GM21528 (cell line): ENCODE results near the gene ZDHHC7.

ENCODE experiments used
- ATAC-seq: cut with Tn5 transposase; IDR thresholded peaks from one replicate; pipeline ENCODE4 v1.9.1; 2021; ENCODE audit warnings: mild to moderate bottlenecking, moderate library complexity; ENCODE audit not compliant: unreplicated experiment, low FRiP score

The ZDHHC7 gene

DNA sequence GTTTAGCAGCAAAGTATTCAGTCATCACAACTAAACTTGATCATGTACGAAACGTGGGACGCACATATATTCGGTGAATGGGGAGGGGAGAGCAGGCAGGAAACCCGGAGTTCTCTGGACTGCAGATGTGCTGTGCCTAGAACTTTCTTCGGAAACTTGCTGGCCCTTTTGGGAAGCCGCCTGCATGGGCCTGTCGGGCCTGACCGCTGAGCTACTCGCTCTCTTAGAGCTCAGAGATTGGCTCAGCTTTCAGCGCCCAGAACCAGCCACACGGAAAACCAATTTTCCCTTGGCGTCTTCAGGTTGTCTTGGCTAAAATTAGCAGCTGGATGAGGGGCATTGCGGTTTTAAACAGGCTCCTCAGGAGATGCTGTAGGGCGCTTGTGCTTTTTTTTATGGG, 38.1 kb downstream of the ZDHHC7 start:
- no peak for ATAC-seq

DNA sequence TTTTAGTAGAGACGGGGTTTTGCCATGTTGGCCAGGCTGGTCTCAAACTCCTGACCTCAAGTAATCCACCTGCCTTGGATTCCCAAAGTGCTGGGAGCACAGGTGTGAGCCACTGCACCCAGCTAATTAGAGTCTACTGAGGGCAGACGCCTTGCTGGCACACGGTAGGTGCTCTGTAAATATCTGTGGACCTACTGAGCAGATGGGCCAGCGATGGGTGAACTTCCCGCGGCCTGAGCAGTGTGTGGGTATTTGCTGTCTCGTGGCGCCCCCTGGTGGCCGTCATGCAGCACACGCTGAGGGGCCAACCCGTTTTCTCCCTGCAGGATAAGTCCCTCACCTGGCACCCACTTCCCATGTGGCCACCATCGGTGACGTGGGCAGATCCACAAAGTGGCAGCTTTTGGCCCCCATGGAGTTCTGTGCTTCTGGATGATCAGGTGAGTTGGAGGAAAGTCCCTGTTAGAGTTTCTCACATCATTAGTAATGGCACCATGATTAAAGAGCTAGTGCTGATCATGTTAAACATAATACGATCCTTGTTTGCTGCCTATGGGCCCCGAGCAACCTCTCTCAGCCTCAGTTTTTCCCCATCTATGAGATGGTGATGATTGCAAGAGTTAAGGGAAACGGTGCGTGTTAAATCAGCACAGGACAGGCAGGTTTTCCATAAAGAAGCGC, 40.7 kb downstream of the ZDHHC7 start:
- ATAC-seq = peak; percentile 68

DNA sequence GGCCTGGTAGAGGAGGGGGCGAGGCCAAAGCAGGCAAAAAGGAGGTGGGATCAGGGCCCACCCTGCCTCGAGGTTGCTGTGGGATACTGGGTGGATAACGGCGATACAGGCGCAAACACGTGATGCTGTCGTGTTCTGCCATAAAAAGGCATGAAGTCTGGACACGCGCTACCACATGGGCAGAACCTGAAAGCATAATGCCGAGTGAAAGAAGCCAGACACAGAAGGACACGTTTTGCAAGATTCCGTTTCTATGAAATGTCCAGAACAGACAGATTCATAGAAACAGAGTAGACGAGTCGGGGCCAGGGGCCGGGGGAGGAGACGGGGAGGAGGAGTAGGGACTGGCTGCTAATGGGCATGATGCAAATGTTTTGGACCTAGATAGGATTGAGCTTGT, 43.5 kb downstream of the ZDHHC7 start:
- ATAC-seq = no peak

- ATAC-seq = no peak
Observed at GRCh38 chr16:84965428-84966415, 45.6 kb downstream of the ZDHHC7 start.

DNA sequence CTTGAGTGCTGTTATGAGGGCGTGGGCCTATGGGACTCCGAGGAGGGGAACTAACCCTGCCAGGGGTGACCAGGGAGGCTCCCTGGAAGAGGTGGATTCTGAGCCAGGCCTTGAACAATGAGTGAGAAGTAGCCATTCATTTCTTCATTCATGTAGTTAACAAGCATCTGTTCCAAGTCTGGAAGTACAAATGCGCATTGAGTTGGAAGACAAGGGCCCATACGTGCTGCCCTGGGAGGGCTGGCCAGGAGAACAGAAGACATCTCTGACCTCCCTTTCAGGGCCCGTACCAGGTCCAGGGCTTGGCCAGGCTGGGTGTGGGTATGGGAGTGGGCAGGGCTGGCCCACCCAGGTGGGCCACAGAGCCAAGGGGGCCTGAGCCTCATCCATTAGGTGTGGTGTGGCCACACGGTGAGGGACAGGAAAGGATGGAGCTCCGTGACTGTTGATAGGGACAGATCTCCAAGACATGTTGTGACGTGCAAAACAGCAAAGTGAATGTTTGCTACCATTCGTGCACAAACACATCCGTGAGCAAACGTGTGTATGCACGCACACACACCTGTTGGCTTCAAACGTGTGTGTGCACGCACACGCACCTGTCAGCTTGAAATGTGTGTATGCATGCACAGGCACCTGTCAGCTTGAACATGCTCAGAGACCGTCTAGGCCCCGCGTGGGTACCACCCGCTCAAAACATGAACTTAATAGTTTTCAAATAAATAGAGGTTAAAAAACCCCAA, 46.8 kb downstream of the ZDHHC7 start:
- ATAC-seq = no peak

DNA sequence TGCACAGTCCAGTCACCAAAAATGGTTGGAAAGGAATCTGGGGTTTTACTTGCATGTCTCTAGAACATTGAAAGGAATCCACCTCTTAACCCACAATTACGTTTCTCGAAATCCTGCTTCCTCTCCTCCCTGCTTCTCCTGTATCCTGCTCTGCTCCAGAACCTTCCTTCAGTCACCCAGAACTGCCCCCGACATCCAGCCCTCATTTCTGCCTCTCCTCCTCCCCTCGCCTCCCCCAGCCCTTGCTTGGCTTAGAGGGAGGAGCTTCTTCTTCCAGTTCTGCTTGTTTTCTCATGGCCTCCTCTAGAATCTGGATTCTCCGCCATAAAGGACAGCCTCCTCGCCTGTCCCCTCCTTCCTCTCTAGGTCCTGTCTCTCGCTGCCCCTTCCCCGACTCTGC, 48.3 kb downstream of the ZDHHC7 start:
- no peak for ATAC-seq

- no peak for ATAC-seq
Observed at GRCh38 chr16:84960942-84961341, 50.4 kb downstream of the ZDHHC7 start.

DNA sequence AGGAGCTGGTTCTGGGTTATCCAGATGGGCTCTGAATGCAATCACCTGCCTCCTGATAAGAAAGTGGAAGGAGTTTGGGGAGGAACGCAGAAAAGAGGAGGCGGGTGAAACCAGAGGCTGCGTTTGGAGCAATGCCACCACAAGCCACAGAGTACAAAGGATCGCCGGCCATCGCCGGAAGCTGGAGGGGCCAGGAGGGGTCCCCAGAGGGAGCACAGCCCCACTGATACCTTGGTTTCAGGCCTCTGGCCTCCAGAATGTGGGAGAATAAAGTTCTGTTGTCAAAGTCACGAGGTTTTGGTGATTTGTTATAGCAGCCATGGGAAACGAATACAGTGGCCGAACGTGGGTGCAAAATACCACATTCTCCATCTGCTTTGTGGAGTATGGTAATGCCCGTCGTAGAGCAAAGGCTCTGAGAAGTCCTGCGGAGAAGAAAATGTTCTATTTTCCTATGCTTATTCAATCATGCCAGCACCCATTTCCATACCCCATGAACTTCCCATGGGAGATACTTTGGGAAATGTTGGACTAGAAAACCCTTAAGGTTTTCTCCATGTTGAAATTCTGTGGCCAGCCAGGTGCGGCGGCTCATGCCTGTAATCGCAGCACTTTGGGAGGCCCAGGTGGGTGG, 51.4 kb downstream of the ZDHHC7 start:
- no peak for ATAC-seq

GRCh38 chr16:84959045-84959576, 52.2 kb downstream of the ZDHHC7 start:
- no peak for ATAC-seq

DNA sequence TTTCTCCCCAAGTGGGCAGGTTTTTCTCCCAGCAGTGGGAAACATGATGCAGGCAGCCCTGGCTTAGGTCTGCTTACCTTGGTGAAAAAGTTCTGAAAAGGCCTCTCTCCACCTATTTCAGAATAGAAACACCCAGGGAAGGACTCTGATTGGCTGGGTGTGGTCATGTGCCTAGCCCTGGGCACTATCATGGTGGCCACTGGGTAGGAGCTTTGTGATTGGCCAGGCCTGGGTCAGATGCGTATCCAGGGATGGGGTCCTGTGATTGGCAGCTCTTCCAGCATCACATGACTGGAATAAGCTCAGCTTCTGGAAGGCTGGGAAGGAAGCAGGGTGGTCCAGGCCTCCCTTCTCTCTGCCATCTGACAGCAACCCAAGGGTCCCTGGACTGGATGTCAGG, 53.5 kb downstream of the ZDHHC7 start:
- ATAC-seq = no peak

DNA sequence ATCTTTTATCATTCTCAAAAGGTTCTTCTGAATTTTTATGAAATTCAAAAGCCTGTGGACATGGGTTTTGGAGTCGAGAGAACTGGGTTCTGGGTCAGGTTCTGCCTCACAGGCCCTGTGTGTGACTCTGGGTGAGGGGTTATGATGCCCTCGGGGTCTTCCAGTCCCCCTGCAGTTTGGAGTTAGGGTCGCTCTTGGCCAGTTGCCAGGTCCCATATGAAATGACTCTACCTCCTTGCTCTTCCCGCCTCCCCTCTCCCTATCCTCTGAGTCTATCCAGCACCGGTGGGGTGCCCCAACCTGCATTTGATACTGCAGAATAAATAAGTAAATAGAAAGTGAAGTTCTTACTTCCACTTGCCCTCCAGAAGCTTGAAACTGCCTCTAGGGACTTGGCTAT, 54.1 kb downstream of the ZDHHC7 start:
- no peak for ATAC-seq

DNA sequence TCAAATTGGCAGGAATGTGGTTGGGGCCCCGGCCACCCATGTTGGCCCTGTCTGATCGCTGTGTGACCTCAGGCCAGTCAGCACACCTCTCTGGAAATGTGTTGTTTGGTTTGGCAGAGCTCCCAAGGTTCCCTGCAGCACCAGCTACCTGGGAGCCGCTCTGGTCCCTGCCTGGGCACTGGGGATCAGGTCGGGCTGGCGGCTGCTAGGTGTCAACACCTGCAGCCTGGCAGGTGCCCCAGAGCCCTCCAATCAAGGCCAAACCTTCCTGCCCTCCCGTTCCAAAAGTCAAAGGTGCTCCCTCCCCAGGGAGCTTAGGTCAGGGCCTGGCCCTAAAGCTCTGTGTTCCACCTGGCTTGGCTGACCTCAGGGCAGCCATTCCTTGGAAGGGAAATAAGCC, 55.9 kb downstream of the ZDHHC7 start:
- no peak for ATAC-seq

GRCh38 chr16:84953190-84953746, 58.1 kb downstream of the ZDHHC7 start:
- no peak for ATAC-seq

DNA sequence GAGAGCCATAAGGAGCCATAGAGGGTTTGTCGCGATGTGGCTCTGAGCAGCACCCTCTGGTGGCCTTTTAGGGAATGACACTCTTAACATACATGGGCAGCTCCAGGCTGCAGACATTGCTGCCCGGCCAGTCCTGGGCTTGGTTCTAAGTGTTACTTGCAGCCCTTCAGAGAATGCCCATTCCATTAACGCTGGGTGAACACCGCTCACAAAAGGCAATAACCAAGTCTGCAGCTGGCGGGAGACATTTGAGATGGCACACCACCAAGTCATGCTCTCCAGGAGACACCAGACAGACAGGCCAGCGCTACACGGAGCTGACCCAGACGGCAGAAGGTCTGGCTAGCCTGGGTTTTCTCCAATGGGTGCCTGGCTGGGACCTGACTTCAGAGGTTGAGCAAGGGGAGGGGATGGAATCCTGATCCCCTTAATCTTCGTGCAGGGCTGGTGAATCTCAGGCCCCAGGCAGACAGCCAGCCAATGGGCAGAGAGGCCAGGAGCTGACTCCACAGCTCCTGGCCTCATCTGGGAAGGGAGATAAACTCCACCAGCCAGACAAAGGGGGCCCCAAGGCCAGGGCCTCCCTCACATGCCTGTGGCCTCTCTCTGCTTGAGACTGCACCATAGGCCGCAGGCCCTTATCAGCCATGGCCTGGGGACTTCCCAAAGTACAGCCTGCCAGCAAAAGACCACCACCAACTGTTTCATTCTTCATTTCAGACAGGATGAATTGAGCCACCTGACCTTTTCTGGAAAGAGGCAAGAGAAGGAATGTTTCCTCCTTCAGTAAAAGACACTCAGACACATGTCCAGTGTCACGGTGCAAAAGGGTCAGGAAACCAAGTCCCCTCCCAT, 58.8 kb downstream of the ZDHHC7 start:
- peak; percentile 62 for ATAC-seq

DNA sequence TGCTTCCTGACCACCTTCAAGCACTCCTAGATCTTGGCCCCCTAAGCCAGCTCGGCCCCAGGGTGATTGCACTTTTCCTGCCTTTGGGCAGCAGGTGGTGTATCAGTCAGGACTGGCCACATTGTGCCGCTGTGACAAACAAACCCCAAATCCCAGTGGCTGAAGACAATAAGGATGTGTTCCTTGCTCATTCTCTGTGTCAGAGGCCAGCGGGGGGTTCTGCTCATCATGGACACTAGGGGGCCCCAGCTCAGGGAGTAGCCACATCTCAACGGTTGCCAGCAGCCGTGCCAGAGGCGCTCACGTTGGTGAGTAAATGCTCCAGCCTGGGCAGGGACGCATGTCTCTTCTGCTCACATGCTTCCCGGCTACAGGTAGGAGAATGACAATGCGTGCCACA, 60.4 kb downstream of the ZDHHC7 start:
- no peak for ATAC-seq

DNA sequence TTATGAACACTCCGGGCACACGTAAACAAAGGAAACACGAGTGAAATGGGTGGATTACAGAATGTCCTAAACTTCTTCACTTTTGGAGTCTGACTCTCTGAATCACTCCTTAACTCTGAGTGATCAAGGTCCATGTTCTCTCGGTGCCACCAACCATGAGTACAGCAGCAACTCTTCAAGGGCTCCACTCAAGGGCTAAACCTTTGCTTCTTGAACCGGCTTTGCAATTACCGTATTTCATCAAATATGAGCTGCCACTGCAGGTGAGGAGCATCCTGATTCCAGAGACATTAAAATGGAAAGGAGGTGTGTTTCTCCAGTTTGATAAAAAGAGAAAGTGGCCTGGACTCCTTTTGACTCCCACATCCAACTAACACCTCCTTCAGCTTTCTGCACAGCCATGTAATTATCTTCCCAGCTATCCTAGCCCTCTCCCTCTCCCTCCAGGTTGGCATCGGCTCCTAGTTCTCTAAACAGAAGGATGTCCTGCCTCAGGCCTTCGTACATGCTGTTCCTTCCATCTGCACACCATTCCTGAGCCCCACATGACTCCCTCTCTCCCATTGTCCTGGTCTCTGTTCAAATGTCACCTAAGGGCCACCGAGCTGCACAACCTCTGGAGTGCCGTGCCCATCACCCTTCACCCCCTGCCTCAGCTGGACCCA, 61.4 kb downstream of the ZDHHC7 start:
- no peak for ATAC-seq

DNA sequence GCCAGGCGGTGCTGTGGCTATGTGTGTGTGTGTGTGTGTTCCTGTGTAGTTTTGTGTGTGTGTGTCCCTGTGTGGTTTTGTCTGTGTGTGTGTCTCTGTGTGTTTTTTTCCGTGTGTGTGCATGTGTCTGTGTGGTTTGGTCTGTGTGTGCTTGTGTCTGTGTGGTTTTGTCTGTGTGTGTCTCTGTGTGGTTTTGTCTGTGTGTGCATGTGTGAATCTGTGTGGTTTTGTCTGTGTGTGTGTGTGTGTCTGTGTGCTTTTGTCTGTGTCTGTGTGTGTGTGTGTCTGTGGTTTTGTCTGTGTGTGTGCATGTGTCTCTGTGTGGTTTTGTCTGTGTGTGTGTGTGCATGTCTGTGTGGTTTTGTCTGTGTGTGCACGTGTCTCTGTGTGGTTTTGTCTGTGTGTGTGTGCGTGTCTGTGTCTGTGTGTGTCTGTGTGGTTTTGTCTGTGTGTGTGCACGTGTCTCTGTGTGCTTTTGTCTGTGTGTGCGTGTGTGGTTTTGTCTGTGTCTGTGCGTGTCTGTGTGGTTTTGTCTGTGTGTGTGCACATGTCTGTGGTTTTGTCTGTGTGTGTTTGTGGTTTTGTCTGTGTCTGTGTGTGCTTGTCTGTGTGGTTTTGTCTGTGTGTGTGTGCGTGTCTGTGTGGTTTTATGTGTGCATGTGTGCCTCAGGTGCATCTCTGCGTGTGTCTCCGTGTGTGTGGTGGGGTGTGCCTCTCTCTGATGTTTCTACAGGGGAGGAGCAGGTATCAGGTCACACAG, 62.3 kb downstream of the ZDHHC7 start:
- ATAC-seq = no peak
